ENCODE data around the gene PTGFRN. TPM values are rescaled to one million over a fixed set of nuclear protein-coding genes. Genes with fewer than 3 reads are reported as not detected.

Gene PTGFRN
- total RNA-seq, 1 donor from 2014 or later = 31.2 TPM

DNA sequence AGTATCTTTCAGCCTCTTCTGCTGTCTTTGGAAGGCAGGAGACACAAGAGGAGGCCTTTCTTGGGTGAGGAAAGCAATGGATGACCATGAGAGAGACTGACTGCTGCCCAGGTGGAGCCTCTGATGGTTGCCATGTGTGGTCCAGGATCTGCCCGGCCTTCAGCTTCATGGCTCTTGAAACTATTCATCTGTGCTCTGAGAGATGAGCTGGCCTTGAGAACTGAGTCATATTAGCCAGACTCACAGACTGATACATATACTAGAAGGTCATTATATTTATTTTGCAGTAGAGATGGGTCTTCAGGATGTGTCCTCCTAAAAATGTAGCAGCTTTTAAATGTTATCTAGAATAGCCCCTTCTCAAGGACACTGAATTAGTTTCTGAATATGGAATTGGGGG, 33.7 kb downstream of the PTGFRN start:
- TF ChIP-seq, protein P1, sequence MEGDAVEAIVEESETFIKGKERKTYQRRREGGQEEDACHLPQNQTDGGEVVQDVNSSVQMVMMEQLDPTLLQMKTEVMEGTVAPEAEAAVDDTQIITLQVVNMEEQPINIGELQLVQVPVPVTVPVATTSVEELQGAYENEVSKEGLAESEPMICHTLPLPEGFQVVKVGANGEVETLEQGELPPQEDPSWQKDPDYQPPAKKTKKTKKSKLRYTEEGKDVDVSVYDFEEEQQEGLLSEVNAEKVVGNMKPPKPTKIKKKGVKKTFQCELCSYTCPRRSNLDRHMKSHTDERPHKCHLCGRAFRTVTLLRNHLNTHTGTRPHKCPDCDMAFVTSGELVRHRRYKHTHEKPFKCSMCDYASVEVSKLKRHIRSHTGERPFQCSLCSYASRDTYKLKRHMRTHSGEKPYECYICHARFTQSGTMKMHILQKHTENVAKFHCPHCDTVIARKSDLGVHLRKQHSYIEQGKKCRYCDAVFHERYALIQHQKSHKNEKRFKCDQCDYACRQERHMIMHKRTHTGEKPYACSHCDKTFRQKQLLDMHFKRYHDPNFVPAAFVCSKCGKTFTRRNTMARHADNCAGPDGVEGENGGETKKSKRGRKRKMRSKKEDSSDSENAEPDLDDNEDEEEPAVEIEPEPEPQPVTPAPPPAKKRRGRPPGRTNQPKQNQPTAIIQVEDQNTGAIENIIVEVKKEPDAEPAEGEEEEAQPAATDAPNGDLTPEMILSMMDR (IDR thresholded peaks at IDR 0.05) = no peak
- Histone ChIP-seq H3K4me3 (no peak overlapping the region), H3K27me3 (no peaks in the 10 kb centered on the region), H3K27ac (no peak overlapping the region), H3K4me1 (no peaks in the 10 kb centered on the region), H3K36me3 (no peaks in the 10 kb centered on the region), H3K9me3 (no peaks in the 10 kb centered on the region)
- intact Hi-C loops (cut with DNase I) = no loop called here
- no peak for ATAC-seq
- no peak for DNase-seq

DNA sequence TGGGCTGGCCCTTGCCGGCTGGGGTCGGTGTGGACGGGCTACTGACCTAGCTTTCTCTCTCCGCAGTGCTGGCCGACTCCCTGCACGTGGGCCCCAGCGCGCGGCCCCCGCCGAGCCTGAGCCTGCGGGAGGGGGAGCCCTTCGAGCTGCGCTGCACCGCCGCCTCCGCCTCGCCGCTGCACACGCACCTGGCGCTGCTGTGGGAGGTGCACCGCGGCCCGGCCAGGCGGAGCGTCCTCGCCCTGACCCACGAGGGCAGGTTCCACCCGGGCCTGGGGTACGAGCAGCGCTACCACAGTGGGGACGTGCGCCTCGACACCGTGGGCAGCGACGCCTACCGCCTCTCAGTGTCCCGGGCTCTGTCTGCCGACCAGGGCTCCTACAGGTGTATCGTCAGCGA, 34.9 kb downstream of the PTGFRN start:
- H3K27me3 ChIP-seq = no peaks in the 10 kb centered on the region
- ATAC-seq (peak; percentile 11), DNase-seq (no peak)
- H3K27ac ChIP-seq = no peak overlapping the region
- TF ChIP-seq, protein P1 (IDR thresholded peaks at IDR 0.05) = no peak
- H3K36me3 ChIP-seq = no peaks in the 10 kb centered on the region
- H3K9me3 ChIP-seq = no peaks in the 10 kb centered on the region
- H3K4me1 ChIP-seq = no peaks in the 10 kb centered on the region
- no peak overlapping the region for H3K4me3 ChIP-seq
- intact Hi-C loops (cut with DNase I) = no loop called here

DNA sequence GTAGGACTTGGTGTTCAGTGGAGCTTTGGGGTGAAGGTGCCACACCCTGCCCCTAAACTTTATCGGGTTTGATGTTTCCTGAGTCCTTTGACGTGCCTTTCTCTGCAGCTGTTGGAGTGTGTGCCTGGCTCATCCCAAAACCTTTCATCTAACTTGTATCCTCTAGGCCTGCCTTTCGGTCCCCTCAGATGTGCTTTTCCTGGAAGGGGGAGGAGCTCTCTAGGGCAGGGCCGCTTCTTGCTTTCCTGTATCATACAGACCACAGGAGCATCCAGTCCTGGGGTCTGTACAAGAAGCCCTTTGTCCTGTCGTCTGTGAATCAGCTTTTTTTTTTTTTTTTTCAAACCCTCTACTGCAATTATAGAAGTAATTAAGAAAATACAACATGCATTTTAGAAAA, 35.7 kb downstream of the PTGFRN start:
- H3K4me3 ChIP-seq = no peak overlapping the region
- TF ChIP-seq, protein P1 (IDR thresholded peaks at IDR 0.05) = no peak
- H3K9me3 ChIP-seq = no peaks in the 10 kb centered on the region
- no peak for DNase-seq
- ATAC-seq = no peak
- no peaks in the 10 kb centered on the region for H3K36me3 ChIP-seq
- no peak overlapping the region for H3K27ac ChIP-seq
- no peaks in the 10 kb centered on the region for H3K4me1 ChIP-seq
- H3K27me3 ChIP-seq = no peaks in the 10 kb centered on the region
- intact Hi-C loops (cut with DNase I) = no loop called here

DNA sequence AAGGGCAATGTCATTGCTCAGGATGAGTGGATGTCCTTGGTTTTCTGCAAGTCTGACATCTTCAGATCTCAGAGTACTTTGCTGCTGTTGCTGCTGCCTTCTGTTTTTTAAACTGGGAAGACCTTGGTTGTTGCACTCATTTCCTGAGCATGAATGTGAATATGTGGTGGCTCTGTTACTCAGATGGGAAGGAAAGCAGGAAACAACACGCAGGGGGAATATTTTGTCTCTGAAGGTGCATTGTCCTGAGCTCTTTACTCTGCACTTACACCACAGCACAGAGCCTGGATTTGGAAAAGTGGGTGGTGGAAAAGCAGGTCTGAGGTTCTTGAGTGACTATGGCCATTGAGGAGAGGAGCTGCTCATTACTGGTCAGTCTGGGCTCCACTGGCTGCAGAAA, 36.3 kb downstream of the PTGFRN start:
- Histone ChIP-seq H3K36me3 (no peaks in the 10 kb centered on the region), H3K27ac (no peak overlapping the region), H3K4me1 (peaks cover 2% of the 10 kb centered on the region), H3K27me3 (no peaks in the 10 kb centered on the region), H3K9me3 (no peaks in the 10 kb centered on the region), H3K4me3 (no peak overlapping the region)
- intact Hi-C loops (cut with DNase I) = no loop called here
- no peak for DNase-seq
- ATAC-seq = no peak
- TF ChIP-seq, protein P1 (IDR thresholded peaks at IDR 0.05) = no peak

DNA sequence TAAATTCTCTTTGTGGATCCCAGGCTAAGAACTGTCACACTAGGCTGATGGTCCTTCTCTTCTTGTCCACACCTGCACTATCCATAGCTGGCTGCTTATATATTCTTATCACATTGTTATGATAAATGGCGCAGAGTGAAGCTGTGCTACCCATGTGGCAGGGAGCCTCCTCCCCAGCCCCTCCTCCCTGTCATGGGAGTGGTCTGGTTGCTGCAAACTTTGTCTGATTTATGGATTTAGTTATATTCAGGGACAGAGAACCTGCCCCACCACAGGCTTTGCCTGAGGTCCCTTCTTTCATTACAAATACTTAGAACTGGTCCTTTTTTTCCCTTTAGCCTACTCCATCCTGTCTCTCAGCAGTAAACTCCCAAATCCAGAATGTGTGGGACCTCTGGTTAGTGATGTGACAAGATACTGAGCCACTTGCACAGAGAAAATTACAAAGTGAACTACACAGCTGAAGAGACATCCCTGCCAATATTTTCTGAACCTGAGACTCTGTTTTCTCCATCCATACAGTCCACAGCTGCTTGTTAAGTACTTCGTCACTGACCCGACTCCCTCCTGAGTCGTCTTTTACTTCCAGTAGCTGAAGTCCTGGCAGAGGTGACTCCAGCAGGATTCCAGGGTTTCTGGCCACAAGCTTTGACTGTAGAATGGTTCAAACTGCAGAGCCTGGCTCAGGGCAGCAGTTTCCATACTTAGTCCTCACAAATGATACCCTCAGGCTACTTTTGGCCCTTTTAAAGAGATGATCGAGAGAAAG, 37.6 kb downstream of the PTGFRN start:
- TF ChIP-seq, protein P1 (IDR thresholded peaks at IDR 0.05) = no peak
- Histone ChIP-seq H3K4me1 (peaks cover 4% of the 10 kb centered on the region), H3K27ac (no peak overlapping the region), H3K36me3 (no peaks in the 10 kb centered on the region), H3K9me3 (no peaks in the 10 kb centered on the region), H3K4me3 (no peak overlapping the region), H3K27me3 (no peaks in the 10 kb centered on the region)
- DNase-seq = no peak
- no peak for ATAC-seq
- intact Hi-C loops (cut with DNase I) = no loop called here
